Hair follicle dermal papilla cell (primary cell): ENCODE results near the gene IDH3G. TPM values are rescaled to one million over a fixed set of nuclear protein-coding genes. Genes with fewer than 3 reads are reported as not detected.

Source experiments
- total RNA-seq: library from RNA; depleted of rRNA; stranded (reverse); fragments of >200 nt; gene quantifications from 2 replicates; pipeline ENCODE4 v1.2.3, GENCODE V29; 2012

IDH3G gene
- total RNA-seq = 60.8 and 69.9 TPM in 2 replicates

GRCh38 chrX:153794018-153794896, at the start of gene IDH3G, which contains the start of gene SSR4:
Gene IDH3G, minus strand, starts transcription at chrX:153794375. Its CDS starts 49 bp downstream, at chrX:153794326.
Gene SSR4, plus strand, starts transcription at chrX:153794668. Its CDS starts 20 bp downstream, at chrX:153794688.

GRCh38 chrX:153829799-153830639, 35.8 kb upstream of the IDH3G start, which contains the start of gene PDZD4:
Gene PDZD4, minus strand, starts transcription at chrX:153830544. Its CDS starts 246 bp downstream, at chrX:153830298.

GRCh38 chrX:153780678-153781427, 13.3 kb downstream of the IDH3G start, which contains the start of gene SRPK3:
Gene SRPK3, plus strand, starts transcription at chrX:153781041. Its CDS starts 46 bp downstream, at chrX:153781087.

DNA sequence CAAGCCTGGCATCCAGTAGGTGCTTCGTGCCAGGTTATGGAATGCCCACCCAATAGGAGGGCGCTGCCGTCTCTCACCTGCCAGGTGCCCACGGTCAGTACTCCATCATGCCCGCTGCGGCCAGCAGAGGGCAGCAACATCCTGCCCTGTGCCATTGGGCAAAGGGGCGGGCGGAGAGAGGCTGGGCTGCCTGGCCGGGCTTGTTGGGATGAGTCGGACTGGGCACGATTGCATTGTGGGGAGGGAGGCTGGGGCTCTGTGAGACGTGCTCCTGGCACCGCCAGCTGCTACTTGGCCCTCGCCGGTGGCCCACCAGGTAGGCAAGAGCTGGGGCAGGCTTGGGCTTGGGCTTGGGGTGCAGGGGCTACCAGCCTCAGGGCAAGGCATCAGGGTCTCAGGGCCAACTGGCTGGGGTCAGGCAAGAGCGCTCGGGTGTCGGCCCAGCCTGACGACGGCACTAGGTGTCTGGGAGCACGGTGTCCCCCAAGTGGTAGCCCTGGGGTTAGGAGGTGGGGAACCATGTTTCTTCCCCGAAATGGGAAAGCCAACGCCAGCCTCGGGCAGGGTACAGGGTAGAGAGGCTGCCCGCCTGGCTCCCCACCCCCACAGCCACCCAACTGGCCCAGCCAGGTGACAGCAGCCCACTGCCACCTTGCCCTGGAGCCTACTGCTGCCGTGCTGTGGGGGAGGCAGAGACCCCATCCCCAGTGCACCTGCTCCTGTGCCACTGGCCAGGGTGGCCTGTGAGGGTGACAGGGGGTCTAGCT, 30.0 kb downstream of the IDH3G start, which contains the start of gene PLXNB3:
PLXNB3 (plus strand) TSS at position 261 of the 767 bp plus-strand sequence. CDS start 1,287 bp downstream, outside the sequence.

Other genes with a start within 250 kb of the IDH3G start
- 24.5 and 28.6 TPM in 2 replicates for gene CCNQ, start 195.2 kb downstream of the IDH3G start, total RNA-seq
- not detected in 2 replicates for gene DUSP9, start 147.2 kb downstream of the IDH3G start, total RNA-seq
- gene PNCK, start 120.6 kb downstream of the IDH3G start, total RNA-seq = 0.65 TPM in 1 of 2 replicates, not detected in the other
- gene SLC6A8, start 106.4 kb downstream of the IDH3G start, total RNA-seq = 5.6 and 8.0 TPM in 2 replicates
- 83.4 and 90.6 TPM in 2 replicates for gene BCAP31, start 70.0 kb downstream of the IDH3G start, total RNA-seq
- gene ABCD1, start 69.5 kb downstream of the IDH3G start, total RNA-seq = 22.1 and 22.3 TPM in 2 replicates
- 7.7 and 9.2 TPM in 2 replicates for gene PLXNB3, start 30.1 kb downstream of the IDH3G start, total RNA-seq
- 0.16 and 0.61 TPM in 2 replicates for gene SRPK3, start 13.3 kb downstream of the IDH3G start, total RNA-seq
- 121 and 143 TPM in 2 replicates for gene SSR4, start 293 bp upstream of the IDH3G start, total RNA-seq
- 1.6 and 1.8 TPM in 2 replicates for gene PDZD4, start 36.2 kb upstream of the IDH3G start, total RNA-seq
- 47.4 and 72.6 TPM in 2 replicates for gene L1CAM, start 91.8 kb upstream of the IDH3G start, total RNA-seq
- not detected in 2 replicates for gene AVPR2, start 110.3 kb upstream of the IDH3G start, total RNA-seq
- gene ARHGAP4, start 131.9 kb upstream of the IDH3G start, total RNA-seq = 3.0 and 6.8 TPM in 2 replicates
- gene NAA10, start 140.7 kb upstream of the IDH3G start, total RNA-seq = 55.9 and 63.4 TPM in 2 replicates
- gene RENBP, start 150.3 kb upstream of the IDH3G start, total RNA-seq = 5.5 and 6.2 TPM in 2 replicates
- gene HCFC1, start 177.4 kb upstream of the IDH3G start, total RNA-seq = 32.9 and 33.0 TPM in 2 replicates
- 7.0 and 7.3 TPM in 2 replicates for gene TMEM187, start 178.4 kb upstream of the IDH3G start, total RNA-seq
- gene IRAK1, start 225.5 kb upstream of the IDH3G start, total RNA-seq = 89.9 and 94.7 TPM in 2 replicates